ENCODE results near the gene KSR1. TPM values are rescaled to one million over a fixed set of nuclear protein-coding genes. Genes with fewer than 3 reads are reported as not detected.
"Not testable (repeated sequence)": the region's sequence is repeated elsewhere in the genome, so short reads cannot be mapped to it uniquely, and the experiment has no call there.

Gene KSR1
- total RNA-seq, 1 donor from 2014 or later = 59.6 TPM

DNA sequence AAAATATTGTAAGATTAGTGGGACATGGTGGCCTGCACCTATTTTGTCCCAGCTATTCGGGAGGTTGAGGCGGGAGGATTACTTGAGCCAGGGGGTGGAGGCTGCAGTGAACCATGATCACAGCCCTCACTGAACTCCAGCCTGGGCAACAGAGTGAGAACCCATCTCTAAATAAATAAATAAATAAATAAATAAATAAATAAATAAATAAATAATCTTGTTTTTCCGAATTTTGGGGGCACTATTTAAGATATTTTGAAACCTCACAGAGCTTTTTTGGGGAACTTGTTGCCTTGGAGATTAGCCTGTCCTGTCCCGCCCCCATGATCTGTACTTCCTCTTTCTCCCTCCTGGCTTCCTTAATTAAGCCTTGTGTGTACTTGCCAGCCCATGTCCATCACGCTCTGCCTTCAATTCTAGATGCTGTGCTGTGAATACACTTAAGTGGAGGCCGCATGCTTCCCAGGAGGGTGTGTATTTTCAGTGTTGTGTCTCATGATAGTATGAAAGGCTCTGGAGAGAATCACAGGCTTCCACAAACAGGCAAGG, 179.1 kb downstream of the KSR1 start:
- intact Hi-C loops (cut with DNase I) = no loop called here
- DNase-seq (no peak), ATAC-seq (peak; percentile 34 to 35)
- Histone ChIP-seq H3K4me1 (peaks cover 53% of the 10 kb centered on the region), H3K27ac (peak overlapping the region; percentile 24), H3K36me3 (peaks cover 15% of the 10 kb centered on the region), H3K4me3 (no peak overlapping the region), H3K9me3 (no peaks in the 10 kb centered on the region), H3K27me3 (ENCODE audit: low read depth) (no peaks in the 10 kb centered on the region)
- TF ChIP-seq, protein P1, sequence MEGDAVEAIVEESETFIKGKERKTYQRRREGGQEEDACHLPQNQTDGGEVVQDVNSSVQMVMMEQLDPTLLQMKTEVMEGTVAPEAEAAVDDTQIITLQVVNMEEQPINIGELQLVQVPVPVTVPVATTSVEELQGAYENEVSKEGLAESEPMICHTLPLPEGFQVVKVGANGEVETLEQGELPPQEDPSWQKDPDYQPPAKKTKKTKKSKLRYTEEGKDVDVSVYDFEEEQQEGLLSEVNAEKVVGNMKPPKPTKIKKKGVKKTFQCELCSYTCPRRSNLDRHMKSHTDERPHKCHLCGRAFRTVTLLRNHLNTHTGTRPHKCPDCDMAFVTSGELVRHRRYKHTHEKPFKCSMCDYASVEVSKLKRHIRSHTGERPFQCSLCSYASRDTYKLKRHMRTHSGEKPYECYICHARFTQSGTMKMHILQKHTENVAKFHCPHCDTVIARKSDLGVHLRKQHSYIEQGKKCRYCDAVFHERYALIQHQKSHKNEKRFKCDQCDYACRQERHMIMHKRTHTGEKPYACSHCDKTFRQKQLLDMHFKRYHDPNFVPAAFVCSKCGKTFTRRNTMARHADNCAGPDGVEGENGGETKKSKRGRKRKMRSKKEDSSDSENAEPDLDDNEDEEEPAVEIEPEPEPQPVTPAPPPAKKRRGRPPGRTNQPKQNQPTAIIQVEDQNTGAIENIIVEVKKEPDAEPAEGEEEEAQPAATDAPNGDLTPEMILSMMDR (IDR thresholded peaks at IDR 0.05) = no peak

DNA sequence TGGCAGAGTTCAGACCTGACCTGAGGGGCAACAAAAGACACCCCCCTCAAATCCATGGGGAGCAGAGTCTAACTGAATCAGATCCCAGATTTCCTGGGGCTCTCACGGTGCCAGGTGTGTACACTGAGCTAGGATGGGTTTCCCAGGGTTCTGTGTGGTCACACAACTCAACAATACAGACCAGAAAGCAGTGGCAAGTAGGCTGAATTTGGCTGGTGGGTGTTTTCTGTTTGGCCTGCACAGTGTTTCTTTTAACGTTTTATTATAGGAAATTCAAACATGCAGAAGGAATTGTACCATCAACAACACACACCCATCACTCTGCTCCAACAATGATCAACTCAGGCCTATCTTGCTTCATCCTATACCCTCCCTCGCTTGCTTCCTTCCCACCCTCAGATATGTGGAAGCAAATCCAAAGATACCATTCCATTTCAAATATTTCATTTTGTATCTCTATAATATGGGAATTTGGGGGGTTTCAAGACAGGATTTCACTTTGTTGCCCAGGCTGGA, 179.8 kb downstream of the KSR1 start:
- H3K27me3 ChIP-seq (ENCODE audit: low read depth); H3K4me3 ChIP-seq; DNase-seq; intact Hi-C loops (cut with DNase I); H3K9me3 ChIP-seq; ATAC-seq; H3K27ac ChIP-seq: not testable (repeated sequence)
- Histone ChIP-seq H3K4me1 (peaks cover 48% of the 10 kb centered on the region), H3K36me3 (peaks cover 22% of the 10 kb centered on the region)

DNA sequence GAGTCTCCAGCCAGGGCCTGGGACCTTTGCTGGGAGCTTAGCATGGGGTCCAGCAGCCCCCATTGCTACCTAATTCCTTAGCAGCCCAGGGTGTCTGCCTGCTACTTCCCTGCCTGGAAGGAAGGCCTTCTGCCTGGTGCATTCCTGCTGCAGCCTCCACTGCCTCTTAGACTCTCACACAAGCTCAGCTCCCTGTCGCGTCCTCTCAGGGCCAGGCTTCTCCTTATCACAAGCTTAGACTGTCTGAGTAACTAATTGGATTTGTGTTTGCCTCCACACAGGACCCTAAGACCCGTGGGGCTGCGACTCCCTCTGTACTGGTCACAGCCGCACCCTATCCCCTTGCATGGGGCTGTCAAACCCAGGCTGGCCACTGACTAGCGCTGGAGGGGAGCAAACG, 181.6 kb downstream of the KSR1 start:
- H3K27me3 ChIP-seq (ENCODE audit: low read depth); H3K27ac ChIP-seq; intact Hi-C loops (cut with DNase I); H3K9me3 ChIP-seq; H3K4me3 ChIP-seq; ATAC-seq; DNase-seq: not testable (repeated sequence)
- Histone ChIP-seq H3K36me3 (peaks cover 32% of the 10 kb centered on the region), H3K4me1 (peaks cover 31% of the 10 kb centered on the region)

DNA sequence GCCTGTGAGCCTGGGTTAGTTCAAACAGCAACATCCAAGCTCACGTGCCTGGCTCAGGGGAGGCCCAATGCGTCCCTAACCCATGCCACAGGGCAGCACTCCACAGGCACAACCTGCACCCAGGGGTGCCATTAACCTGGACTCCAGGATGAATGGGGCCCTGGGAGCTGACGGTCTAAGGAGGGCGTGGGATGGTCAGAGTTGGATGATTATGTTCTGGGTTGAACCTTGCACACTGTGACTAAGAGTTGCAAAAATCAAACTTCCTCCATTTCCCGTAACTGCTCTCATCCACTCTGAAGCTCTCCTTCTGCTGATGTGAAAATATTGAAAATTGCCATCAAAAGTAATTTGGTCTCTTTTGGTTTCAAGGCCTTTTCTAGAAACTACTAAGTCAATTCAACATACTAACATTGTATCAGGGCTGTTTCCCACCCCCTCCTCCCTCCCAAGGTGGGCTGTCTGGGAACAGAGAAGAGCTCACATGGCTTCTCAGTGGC, 182.2 kb downstream of the KSR1 start:
- DNase-seq; H3K27me3 ChIP-seq (ENCODE audit: low read depth); intact Hi-C loops (cut with DNase I); H3K4me3 ChIP-seq; H3K27ac ChIP-seq; H3K9me3 ChIP-seq: not testable (repeated sequence)
- Histone ChIP-seq H3K4me1 (peaks cover 26% of the 10 kb centered on the region), H3K36me3 (peaks cover 37% of the 10 kb centered on the region)
- ATAC-seq = peak; percentile 50 to 52

DNA sequence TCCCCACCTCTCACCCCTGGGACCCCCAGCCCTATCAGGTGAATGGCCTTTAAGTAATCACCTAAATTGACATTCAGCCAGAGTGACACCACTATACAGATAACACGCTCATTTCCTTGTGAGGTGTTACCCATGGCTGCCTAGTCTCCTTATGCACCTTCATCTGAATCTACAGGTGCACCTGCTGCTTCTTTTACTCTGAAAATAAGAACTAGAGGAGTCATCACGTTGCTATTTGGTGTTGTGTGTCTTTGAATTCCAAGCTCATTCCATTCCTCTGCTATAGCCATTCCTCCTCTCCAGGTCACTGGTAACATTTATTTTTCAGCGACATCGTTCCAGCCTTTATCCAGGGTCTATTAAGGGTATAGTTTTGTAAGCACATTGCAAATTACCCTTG, 184.5 kb downstream of the KSR1 start:
- H3K9me3 ChIP-seq = no peaks in the 10 kb centered on the region
- TF ChIP-seq, protein P1 (IDR thresholded peaks at IDR 0.05) = no peak
- H3K36me3 ChIP-seq = peaks cover 37% of the 10 kb centered on the region
- intact Hi-C loops (cut with DNase I) = no loop called here
- H3K27ac ChIP-seq = no peak overlapping the region
- no peak for ATAC-seq
- no peak overlapping the region for H3K4me3 ChIP-seq
- H3K27me3 ChIP-seq (ENCODE audit: low read depth) = no peaks in the 10 kb centered on the region
- peaks cover 10% of the 10 kb centered on the region for H3K4me1 ChIP-seq
- DNase-seq = no peak

GRCh38 chr17:27644586-27644985, 188.3 kb downstream of the KSR1 start:
- intact Hi-C loops (cut with DNase I) = no loop called here
- no peak overlapping the region for H3K4me3 ChIP-seq
- H3K9me3 ChIP-seq = no peaks in the 10 kb centered on the region
- H3K27ac ChIP-seq = no peak overlapping the region
- peaks cover 50% of the 10 kb centered on the region for H3K36me3 ChIP-seq
- TF ChIP-seq, protein P1 (IDR thresholded peaks at IDR 0.05) = no peak
- ATAC-seq (peak; percentile 15 to 26), DNase-seq (no peak)
- peaks cover 12% of the 10 kb centered on the region for H3K4me1 ChIP-seq
- no peaks in the 10 kb centered on the region for H3K27me3 ChIP-seq (ENCODE audit: low read depth)

- H3K27me3 ChIP-seq (ENCODE audit: low read depth); H3K9me3 ChIP-seq; H3K27ac ChIP-seq; intact Hi-C loops (cut with DNase I); H3K4me3 ChIP-seq; DNase-seq: not testable (repeated sequence)
- Histone ChIP-seq H3K36me3 (peaks cover 40% of the 10 kb centered on the region), H3K4me1 (peaks cover 12% of the 10 kb centered on the region)
- peak; percentile 39 to 54 for ATAC-seq
These were observed 189.4 kb downstream of the KSR1 start for GRCh38 chr17:27645621-27646020.
